Mesendoderm (in vitro differentiated cells): ENCODE measurements around the gene LSM5.

Source experiments
- DNase-seq: peaks from one replicate; pipeline ENCODE4 v3.0.0; 2013
- H2AK5ac ChIP-seq: 2 replicates; pipeline ENCODE4 v1.6.1; 2013; ENCODE audit warnings: low read length, inconsistent platforms
- H2BK120ac ChIP-seq: 2 replicates; pipeline ENCODE4 v1.6.1; 2013; ENCODE audit warnings: low read depth, mild to moderate bottlenecking, low read length, moderate library complexity, mixed read lengths
- H2BK15ac ChIP-seq: replicated peaks from 2 replicates; pipeline ENCODE4 v1.6.1; 2013; ENCODE audit warnings: low read depth, mild to moderate bottlenecking, moderate library complexity
- H2BK5ac ChIP-seq: 2 replicates; pipeline ENCODE4 v1.6.1; 2013; ENCODE audit warnings: low read length, inconsistent platforms
- H3K18ac ChIP-seq: 2 replicates; pipeline ENCODE4 v1.6.1; 2013; ENCODE audit warnings: mild to moderate bottlenecking, low read length, mixed read lengths
- H3K23ac ChIP-seq: one replicate; pipeline ENCODE4 v1.6.1; 2013; ENCODE audit warnings: low read length
- H3K27ac ChIP-seq: 2 replicates; pipeline ENCODE4 v1.5.1; 2013; ENCODE audit warnings: low read depth, mild to moderate bottlenecking, inconsistent platforms, low read length, moderate library complexity
- H3K27me3 ChIP-seq: 2 replicates; pipeline ENCODE4 v1.6.1; 2013; ENCODE audit warnings: low read length, control low read depth, mild to moderate bottlenecking, inconsistent platforms; ENCODE audit not compliant: insufficient read depth, poor library complexity
- H3K36me3 ChIP-seq: 2 replicates; pipeline ENCODE4 v1.6.1; 2013; ENCODE audit warnings: low read length, inconsistent platforms; ENCODE audit not compliant: control insufficient read depth, insufficient read depth
- H3K4ac ChIP-seq: one replicate; pipeline ENCODE4 v1.6.1; 2013; ENCODE audit warnings: low read depth, mild to moderate bottlenecking, low read length, moderate library complexity
- H3K4me1 ChIP-seq: 2 replicates; pipeline ENCODE4 v1.6.1; 2013; ENCODE audit warnings: low read depth, low read length, inconsistent platforms; ENCODE audit not compliant: control insufficient read depth
- H3K4me2 ChIP-seq: 2 replicates; pipeline ENCODE4 v1.6.1; 2013; ENCODE audit warnings: low read length
- H3K4me3 ChIP-seq: 2 replicates; pipeline ENCODE4 v1.5.1; 2013; ENCODE audit warnings: mild to moderate bottlenecking, low read length
- H3K56ac ChIP-seq: one replicate; pipeline ENCODE4 v1.6.1; 2013; ENCODE audit warnings: low read length
- H3K79me1 ChIP-seq: 2 replicates; pipeline ENCODE4 v1.6.1; 2013; ENCODE audit warnings: low read length, inconsistent platforms
- H3K79me2 ChIP-seq: 2 replicates; pipeline ENCODE4 v1.6.1; 2013; ENCODE audit warnings: mild to moderate bottlenecking, low read length; ENCODE audit not compliant: control insufficient read depth, insufficient read depth
- H3K9ac ChIP-seq: 2 replicates; pipeline ENCODE4 v1.6.1; 2013; ENCODE audit warnings: low read length, inconsistent platforms
- H4K5ac ChIP-seq: one replicate; pipeline ENCODE4 v1.6.1; 2013; ENCODE audit warnings: low read length
- H4K8ac ChIP-seq: one replicate; pipeline ENCODE4 v1.6.1; 2013; ENCODE audit warnings: low read depth, mild to moderate bottlenecking, control low read depth, low read length, moderate library complexity
- WGBS: extraction: QIAGEN DNeasy Blood & Tissue Kit; methylation state at CpG from one replicate; pipeline ENCODE4 v1.1.7; 2013; ENCODE audit warnings: low lambda C conversion rate, missing lambda C conversion rate; ENCODE audit not compliant: insufficient coverage; ENCODE audit errors: extremely low coverage; 5-methylcytosine and 5-hydroxymethylcytosine counted together

LSM5 gene

GRCh38 chr7:32515890-32516550, 25.8 kb upstream of the LSM5 start:
- H3K79me1 ChIP-seq = peaks cover 19% of the 10 kb centered on the region
- no peaks in the 10 kb centered on the region for H3K4me1 ChIP-seq
- WGBS = no CpG with 5 or more reads among the region's 3 CpGs
- no peak for DNase-seq
- no peak overlapping the region for H2BK5ac ChIP-seq
- no peak overlapping the region for H3K4me2 ChIP-seq
- H3K27me3 ChIP-seq = no peaks in the 10 kb centered on the region
- peaks cover 3% of the 10 kb centered on the region for H3K79me2 ChIP-seq
- H2BK15ac ChIP-seq = no peak overlapping the region
- H3K4me3 ChIP-seq = no peak overlapping the region
- H4K8ac ChIP-seq = no peak overlapping the region
- no peak overlapping the region for H3K4ac ChIP-seq
- no peak overlapping the region for H3K18ac ChIP-seq
- no peak overlapping the region for H3K56ac ChIP-seq
- no peaks in the 10 kb centered on the region for H3K36me3 ChIP-seq
- no peak overlapping the region for H2BK120ac ChIP-seq
- no peak overlapping the region for H2AK5ac ChIP-seq
- H3K27ac ChIP-seq = no peak overlapping the region
- no peak overlapping the region for H4K5ac ChIP-seq
- no peak overlapping the region for H3K9ac ChIP-seq
- H3K23ac ChIP-seq = no peak overlapping the region

GRCh38 chr7:32513210-32513609, 23.0 kb upstream of the LSM5 start:
- H3K4ac ChIP-seq = no peak overlapping the region
- H3K79me1 ChIP-seq = peaks cover 23% of the 10 kb centered on the region
- H3K27ac ChIP-seq = no peak overlapping the region
- no peak overlapping the region for H2BK15ac ChIP-seq
- no peak overlapping the region for H3K56ac ChIP-seq
- H3K36me3 ChIP-seq = no peaks in the 10 kb centered on the region
- H2AK5ac ChIP-seq = no peak overlapping the region
- no peaks in the 10 kb centered on the region for H3K27me3 ChIP-seq
- WGBS = no CpG with 5 or more reads among the region's 1 CpG
- no peaks in the 10 kb centered on the region for H3K4me1 ChIP-seq
- H2BK5ac ChIP-seq = no peak overlapping the region
- no peak overlapping the region for H4K5ac ChIP-seq
- H2BK120ac ChIP-seq = no peak overlapping the region
- H4K8ac ChIP-seq = no peak overlapping the region
- DNase-seq = no peak
- no peak overlapping the region for H3K9ac ChIP-seq
- H3K4me3 ChIP-seq = no peak overlapping the region
- peaks cover 8% of the 10 kb centered on the region for H3K79me2 ChIP-seq
- H3K18ac ChIP-seq = no peak overlapping the region
- H3K23ac ChIP-seq = no peak overlapping the region
- no peak overlapping the region for H3K4me2 ChIP-seq

GRCh38 chr7:32511791-32512190, 21.6 kb upstream of the LSM5 start:
- no peak overlapping the region for H3K4me3 ChIP-seq
- no peak overlapping the region for H2AK5ac ChIP-seq
- peaks cover 14% of the 10 kb centered on the region for H3K79me2 ChIP-seq
- H3K4ac ChIP-seq = no peak overlapping the region
- H3K36me3 ChIP-seq = no peaks in the 10 kb centered on the region
- DNase-seq = no peak
- no peaks in the 10 kb centered on the region for H3K27me3 ChIP-seq
- H3K4me2 ChIP-seq = no peak overlapping the region
- WGBS = no CpG with 5 or more reads among the region's 4 CpGs
- H4K5ac ChIP-seq = no peak overlapping the region
- H3K9ac ChIP-seq = no peak overlapping the region
- H3K56ac ChIP-seq = no peak overlapping the region
- H2BK5ac ChIP-seq = no peak overlapping the region
- peaks cover 23% of the 10 kb centered on the region for H3K79me1 ChIP-seq
- no peak overlapping the region for H3K23ac ChIP-seq
- no peak overlapping the region for H2BK120ac ChIP-seq
- H3K18ac ChIP-seq = no peak overlapping the region
- H3K4me1 ChIP-seq = no peaks in the 10 kb centered on the region
- no peak overlapping the region for H3K27ac ChIP-seq
- no peak overlapping the region for H2BK15ac ChIP-seq
- H4K8ac ChIP-seq = no peak overlapping the region

- no peak overlapping the region for H2BK15ac ChIP-seq
- WGBS = no CpG with 5 or more reads among the region's 6 CpGs
- H2AK5ac ChIP-seq = no peak overlapping the region
- H2BK120ac ChIP-seq = no peak overlapping the region
- no peak overlapping the region for H3K4me3 ChIP-seq
- H3K27ac ChIP-seq = no peak overlapping the region
- no peak overlapping the region for H3K9ac ChIP-seq
- peaks cover 28% of the 10 kb centered on the region for H3K79me2 ChIP-seq
- H4K8ac ChIP-seq = no peak overlapping the region
- H3K23ac ChIP-seq = no peak overlapping the region
- H3K36me3 ChIP-seq = no peaks in the 10 kb centered on the region
- H3K4me2 ChIP-seq = no peak overlapping the region
- peaks cover 19% of the 10 kb centered on the region for H3K79me1 ChIP-seq
- no peak overlapping the region for H3K56ac ChIP-seq
- no peak overlapping the region for H2BK5ac ChIP-seq
- no peak for DNase-seq
- H3K18ac ChIP-seq = no peak overlapping the region
- H4K5ac ChIP-seq = no peak overlapping the region
- H3K27me3 ChIP-seq = no peaks in the 10 kb centered on the region
- H3K4ac ChIP-seq = no peak overlapping the region
- H3K4me1 ChIP-seq = no peaks in the 10 kb centered on the region
Measured at GRCh38 chr7:32507414-32507813, 17.2 kb upstream of the LSM5 start.

- Histone ChIP-seq H3K4me2 (no peak overlapping the region), H3K36me3 (no peaks in the 10 kb centered on the region), H2BK120ac (no peak overlapping the region), H3K56ac (no peak overlapping the region), H3K27ac (no peak overlapping the region), H2AK5ac (no peak overlapping the region), H2BK15ac (no peak overlapping the region), H4K5ac (no peak overlapping the region), H2BK5ac (no peak overlapping the region), H3K18ac (no peak overlapping the region), H3K4me1 (no peaks in the 10 kb centered on the region), H3K27me3 (no peaks in the 10 kb centered on the region), H3K79me1 (peaks cover 13% of the 10 kb centered on the region), H3K4ac (no peak overlapping the region), H3K4me3 (no peak overlapping the region), H3K79me2 (peaks cover 34% of the 10 kb centered on the region), H4K8ac (no peak overlapping the region), H3K9ac (no peak overlapping the region), H3K23ac (no peak overlapping the region)
- WGBS = no CpG with 5 or more reads among the region's 5 CpGs
- no peak for DNase-seq
Measured at GRCh38 chr7:32506266-32507054, 16.3 kb upstream of the LSM5 start.
